B cell (primary cell): ENCODE results near the gene TRIM43.
"Not testable (repeated sequence)": the region's sequence is repeated elsewhere in the genome, so short reads cannot be mapped to it uniquely, and the experiment has no call there.

Experiments
- CTCF ChIP-seq: fragments of 200-600 bp; IDR thresholded peaks from one replicate; pipeline ENCODE4 v1.8.0; 2022; ENCODE audit warnings: antibody characterized with exemption, mild to moderate bottlenecking
- EZH2 ChIP-seq: IDR thresholded peaks from 2 replicates; pipeline ENCODE4 v1.6.1; 2012; ENCODE audit warnings: borderline replicate concordance, low read depth, mild to moderate bottlenecking, moderate library complexity, low read length; ENCODE audit not compliant: insufficient read depth, poor library complexity, severe bottlenecking

GRCh38 chr2:95630987-95631386, 39.2 kb downstream of the TRIM43 start:
- TF ChIP-seq CTCF, EZH2: not testable (repeated sequence)
